ENCODE data around the gene PDIK1L.

PDIK1L gene

DNA sequence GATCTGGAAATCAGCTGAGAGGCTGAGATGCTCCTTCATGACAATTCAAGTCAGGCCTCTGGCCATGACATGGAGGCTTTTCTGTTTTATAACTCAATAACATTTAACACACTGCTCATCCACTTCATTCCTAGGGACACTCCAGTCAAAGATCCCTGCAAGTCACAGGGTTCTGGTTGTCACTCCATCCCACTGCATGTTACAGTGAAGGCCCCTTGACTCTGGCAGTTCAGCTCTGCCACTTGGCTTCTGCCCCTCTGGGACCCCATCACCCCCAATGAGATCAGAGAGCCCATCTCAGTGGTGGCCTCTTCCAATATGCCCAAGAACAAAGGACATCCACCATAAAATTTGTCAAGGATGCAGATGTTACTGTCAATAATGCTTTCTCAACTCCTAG is 37.3 kb downstream of the PDIK1L start:
- in situ Hi-C loops (cut with HindIII; ENCODE audit: low pct_ligation_motif_present, low sequenced_read_pairs): no loop called here
- Histone ChIP-seq H3K27me3 (replicated peaks) (peaks cover 6% of the 10 kb centered on the region), H3K4me3 (ENCODE audit: low read depth, low read length) (no peak overlapping the region), H3K36me3 (replicated peaks) (no peaks in the 10 kb centered on the region), H3K27ac (no peak overlapping the region)
- no peak for DNase-seq
- TF ChIP-seq, protein P1, sequence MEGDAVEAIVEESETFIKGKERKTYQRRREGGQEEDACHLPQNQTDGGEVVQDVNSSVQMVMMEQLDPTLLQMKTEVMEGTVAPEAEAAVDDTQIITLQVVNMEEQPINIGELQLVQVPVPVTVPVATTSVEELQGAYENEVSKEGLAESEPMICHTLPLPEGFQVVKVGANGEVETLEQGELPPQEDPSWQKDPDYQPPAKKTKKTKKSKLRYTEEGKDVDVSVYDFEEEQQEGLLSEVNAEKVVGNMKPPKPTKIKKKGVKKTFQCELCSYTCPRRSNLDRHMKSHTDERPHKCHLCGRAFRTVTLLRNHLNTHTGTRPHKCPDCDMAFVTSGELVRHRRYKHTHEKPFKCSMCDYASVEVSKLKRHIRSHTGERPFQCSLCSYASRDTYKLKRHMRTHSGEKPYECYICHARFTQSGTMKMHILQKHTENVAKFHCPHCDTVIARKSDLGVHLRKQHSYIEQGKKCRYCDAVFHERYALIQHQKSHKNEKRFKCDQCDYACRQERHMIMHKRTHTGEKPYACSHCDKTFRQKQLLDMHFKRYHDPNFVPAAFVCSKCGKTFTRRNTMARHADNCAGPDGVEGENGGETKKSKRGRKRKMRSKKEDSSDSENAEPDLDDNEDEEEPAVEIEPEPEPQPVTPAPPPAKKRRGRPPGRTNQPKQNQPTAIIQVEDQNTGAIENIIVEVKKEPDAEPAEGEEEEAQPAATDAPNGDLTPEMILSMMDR (IDR thresholded peaks at IDR 0.05; ENCODE audit: low read depth, low read length, missing control alignments): no peak

DNA sequence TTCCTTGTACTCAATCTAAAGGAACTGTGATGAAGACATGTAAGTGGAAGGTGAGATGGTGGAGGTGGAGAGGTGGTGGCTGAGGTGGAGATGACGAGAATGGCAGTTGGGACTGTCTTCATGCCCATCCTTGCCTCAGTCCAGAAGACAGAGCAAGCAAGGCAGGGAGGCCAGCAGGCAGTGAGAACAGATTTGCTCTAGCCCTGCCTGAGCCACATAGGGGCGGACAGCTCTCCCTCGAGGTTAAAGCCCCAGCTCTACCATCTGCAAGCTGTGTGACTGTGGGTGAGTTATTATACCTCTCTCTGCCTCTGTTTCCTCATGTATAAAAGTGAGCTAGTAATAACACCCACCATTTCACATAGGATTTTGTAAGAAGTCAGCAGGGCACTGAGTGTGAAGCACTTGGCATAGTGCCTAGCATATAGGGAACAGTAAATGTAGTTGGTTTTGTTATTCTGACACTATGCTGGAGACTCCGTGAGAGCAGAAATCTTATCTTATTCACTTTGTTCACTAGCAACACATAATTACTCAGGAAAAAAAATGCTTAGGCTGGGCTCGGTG is 42.4 kb downstream of the PDIK1L start:
- TF ChIP-seq, protein P1 (IDR thresholded peaks at IDR 0.05; ENCODE audit: low read depth, low read length, missing control alignments): no peak
- no peak for DNase-seq
- Histone ChIP-seq H3K27ac (no peak overlapping the region), H3K4me3 (ENCODE audit: low read depth, low read length) (no peak overlapping the region), H3K27me3 (replicated peaks) (peaks cover 13% of the 10 kb centered on the region), H3K36me3 (replicated peaks) (no peaks in the 10 kb centered on the region)
- in situ Hi-C loops (cut with HindIII; ENCODE audit: low pct_ligation_motif_present, low sequenced_read_pairs): no loop called here

DNA sequence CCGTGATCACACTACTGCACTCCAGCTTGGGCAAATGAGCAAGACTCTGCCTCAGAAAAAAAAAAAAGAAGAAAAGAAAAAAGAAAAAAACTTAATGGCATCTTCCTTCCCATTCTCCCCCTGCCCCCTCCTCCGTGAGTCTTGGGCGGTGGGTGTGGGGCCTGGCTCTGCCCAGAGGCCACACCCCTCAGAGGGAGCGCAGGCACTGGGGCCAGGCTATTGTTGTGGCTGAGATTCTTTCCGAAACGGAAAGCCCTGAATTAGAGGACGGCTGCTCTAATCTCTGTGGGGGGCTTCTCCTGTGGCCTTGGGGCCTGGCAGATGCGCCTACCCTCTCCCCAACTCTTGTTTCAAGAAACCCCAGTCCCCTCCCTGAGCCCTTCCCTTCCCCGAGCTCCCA is 43.1 kb downstream of the PDIK1L start:
- TF ChIP-seq, protein P1 (IDR thresholded peaks at IDR 0.05; ENCODE audit: low read depth, low read length, missing control alignments): no peak
- Histone ChIP-seq H3K36me3 (replicated peaks) (no peaks in the 10 kb centered on the region), H3K27ac (no peak overlapping the region), H3K27me3 (replicated peaks) (peaks cover 10% of the 10 kb centered on the region), H3K4me3 (ENCODE audit: low read depth, low read length) (no peak overlapping the region)
- in situ Hi-C loops (cut with HindIII; ENCODE audit: low pct_ligation_motif_present, low sequenced_read_pairs): no loop called here
- DNase-seq: no peak

DNA sequence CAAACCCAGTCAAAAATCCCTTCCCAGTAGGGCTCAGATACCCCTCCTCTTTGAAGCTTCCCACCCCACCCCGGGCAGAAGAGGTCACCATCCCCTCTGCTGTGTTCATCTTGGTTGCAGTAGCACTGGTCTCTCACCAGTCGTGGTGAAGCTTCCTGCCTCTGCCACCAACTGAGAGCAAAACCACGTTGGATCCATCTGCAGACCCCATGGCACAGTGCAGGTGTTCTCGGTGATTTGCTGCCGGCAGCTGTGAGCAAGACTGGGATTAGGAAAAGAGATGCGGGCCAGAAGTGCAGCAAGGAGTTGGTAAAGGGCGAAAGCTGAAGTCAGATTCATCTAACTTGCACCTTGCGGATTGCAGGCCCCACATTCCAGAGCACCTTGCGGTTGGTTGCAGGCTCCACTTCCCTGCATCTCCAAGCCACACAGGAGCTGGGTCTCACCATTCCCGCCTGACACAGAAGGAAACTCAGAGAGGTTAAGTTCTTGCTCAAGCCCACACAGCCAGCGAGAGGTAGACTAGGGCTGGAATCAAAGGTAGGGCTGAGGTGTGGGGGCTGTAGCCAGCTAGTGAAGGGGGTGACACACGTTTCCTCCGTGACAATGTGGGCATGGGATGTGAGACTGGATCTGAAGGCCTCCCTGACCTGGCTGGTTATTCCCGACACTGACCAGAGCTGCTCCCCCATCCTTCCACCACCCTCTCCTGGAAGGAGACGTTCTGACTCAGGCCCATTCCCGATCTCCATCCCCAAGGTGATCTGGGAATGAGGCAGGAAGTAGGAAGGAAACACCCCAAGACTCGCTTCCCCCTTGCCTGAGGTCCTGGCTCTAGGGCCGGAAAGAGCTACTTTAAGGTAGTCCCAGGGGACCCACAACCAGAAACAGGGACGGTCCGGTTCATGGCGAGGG is 44.0 kb downstream of the PDIK1L start:
- in situ Hi-C loops (cut with HindIII; ENCODE audit: low pct_ligation_motif_present, low sequenced_read_pairs): no loop called here
- TF ChIP-seq, protein P1 (IDR thresholded peaks at IDR 0.05; ENCODE audit: low read depth, low read length, missing control alignments): no peak
- H3K36me3 ChIP-seq (replicated peaks): no peaks in the 10 kb centered on the region
- DNase-seq: no peak
- H3K27ac ChIP-seq: no peak overlapping the region
- H3K27me3 ChIP-seq (replicated peaks): peaks cover 9% of the 10 kb centered on the region
- no peak overlapping the region for H3K4me3 ChIP-seq (ENCODE audit: low read depth, low read length)

DNA sequence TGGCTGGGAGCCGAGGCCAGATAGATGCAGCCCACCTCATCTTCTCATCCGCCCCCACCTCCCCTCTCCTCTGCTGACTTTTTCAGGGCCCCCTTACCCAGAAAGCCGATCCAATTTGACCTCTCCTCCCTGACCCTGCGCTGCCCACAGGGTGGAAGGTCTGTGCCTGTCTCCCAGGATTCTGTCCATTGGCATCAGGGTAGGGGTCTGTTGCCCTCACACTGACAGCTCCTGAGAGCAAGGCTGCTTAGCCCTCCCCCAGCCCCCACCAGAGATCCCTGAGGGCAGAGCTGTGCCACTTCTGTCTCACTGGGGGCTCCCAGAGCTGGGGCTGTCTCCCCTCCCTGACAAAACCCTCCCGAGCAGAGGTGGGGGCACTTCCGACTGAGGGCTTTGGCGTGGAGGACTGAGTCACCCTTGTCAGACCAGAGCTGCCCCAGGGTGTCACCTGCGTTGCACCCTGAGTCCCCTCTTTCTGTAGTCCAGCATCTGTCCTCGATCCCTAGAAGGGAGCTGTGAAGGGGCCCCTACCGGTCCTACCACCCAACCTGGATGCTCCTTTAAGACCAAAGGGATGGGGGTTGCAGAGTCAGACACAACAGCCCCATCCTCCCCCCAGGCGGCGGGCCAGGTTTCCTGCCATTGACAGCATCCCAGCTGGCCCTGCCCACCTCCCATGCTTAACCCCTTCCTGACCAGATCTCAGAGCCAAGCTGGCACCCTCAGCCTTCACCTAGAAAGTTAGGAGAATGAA is 44.8 kb downstream of the PDIK1L start:
- peaks cover 9% of the 10 kb centered on the region for H3K27me3 ChIP-seq (replicated peaks)
- H3K36me3 ChIP-seq (replicated peaks): no peaks in the 10 kb centered on the region
- in situ Hi-C loops (cut with HindIII; ENCODE audit: low pct_ligation_motif_present, low sequenced_read_pairs): no loop called here
- H3K27ac ChIP-seq: no peak overlapping the region
- TF ChIP-seq, protein P1 (IDR thresholded peaks at IDR 0.05; ENCODE audit: low read depth, low read length, missing control alignments): no peak
- no peak overlapping the region for H3K4me3 ChIP-seq (ENCODE audit: low read depth, low read length)
- no peak for DNase-seq

Data from brain microvascular endothelial cell (primary cell).